Skeletal muscle satellite cell (primary cell): ENCODE results near the gene DGKK.

Experiments used
- H3K27me3 ChIP-seq: 2 replicates; pipeline ENCODE4 v1.7.0; 2013; ENCODE audit warnings: low read length; ENCODE audit not compliant: control insufficient read depth, insufficient read depth
- H3K36me3 ChIP-seq: 2 replicates; pipeline ENCODE4 v1.7.0; 2013; ENCODE audit warnings: mild to moderate bottlenecking, control low read depth, low read length; ENCODE audit not compliant: insufficient read depth
- H3K4me1 ChIP-seq: 2 replicates; pipeline ENCODE4 v1.7.0; 2013; ENCODE audit warnings: low read length; ENCODE audit not compliant: control insufficient read depth, insufficient read depth
- H3K4me2 ChIP-seq: 2 replicates; pipeline ENCODE4 v1.7.0; 2013; ENCODE audit warnings: mild to moderate bottlenecking, low read length
- H3K4me3 ChIP-seq: 2 replicates; pipeline ENCODE4 v1.7.0; 2013; ENCODE audit warnings: low read length
- H3K9ac ChIP-seq: 2 replicates; pipeline ENCODE4 v1.7.0; 2013; ENCODE audit warnings: mild to moderate bottlenecking, low read depth, low read length, moderate library complexity
- H3K9me3 ChIP-seq: replicated peaks from 2 replicates; pipeline ENCODE4 v1.7.0; 2013; ENCODE audit warnings: mild to moderate bottlenecking, control low read depth, low read length

The DGKK gene

GRCh38 chrX:50459615-50460014 lies 11.0 kb downstream of the DGKK start:
- no peak overlapping the region for H3K9ac ChIP-seq
- no peaks in the 10 kb centered on the region for H3K4me1 ChIP-seq
- no peaks in the 10 kb centered on the region for H3K9me3 ChIP-seq
- no peaks in the 10 kb centered on the region for H3K36me3 ChIP-seq
- peaks cover 23% of the 10 kb centered on the region for H3K27me3 ChIP-seq
- no peak overlapping the region for H3K4me3 ChIP-seq
- H3K4me2 ChIP-seq: no peak overlapping the region

- Histone ChIP-seq H3K27me3 (peaks cover 28% of the 10 kb centered on the region), H3K36me3 (no peaks in the 10 kb centered on the region)
These were observed 12.1 kb downstream of the DGKK start for GRCh38 chrX:50458483-50458882.

GRCh38 chrX:50456712-50457484 lies 13.7 kb downstream of the DGKK start:
- Histone ChIP-seq H3K27me3 (peaks cover 27% of the 10 kb centered on the region), H3K4me3 (no peak overlapping the region), H3K4me1 (no peaks in the 10 kb centered on the region), H3K9ac (no peak overlapping the region), H3K36me3 (no peaks in the 10 kb centered on the region), H3K4me2 (no peak overlapping the region), H3K9me3 (no peaks in the 10 kb centered on the region)

More at GRCh38 chrX:50458483-50458882, 12.1 kb downstream of the DGKK start:
- Histone ChIP-seq H3K4me3 (no peak overlapping the region), H3K4me1 (no peaks in the 10 kb centered on the region), H3K9ac (no peak overlapping the region), H3K4me2 (no peak overlapping the region), H3K9me3 (no peaks in the 10 kb centered on the region)

GRCh38 chrX:50452782-50453181 lies 17.8 kb downstream of the DGKK start:
- Histone ChIP-seq H3K36me3 (no peaks in the 10 kb centered on the region), H3K27me3 (peaks cover 23% of the 10 kb centered on the region), H3K4me3 (no peak overlapping the region), H3K9ac (no peak overlapping the region), H3K9me3 (no peaks in the 10 kb centered on the region), H3K4me2 (no peak overlapping the region), H3K4me1 (no peaks in the 10 kb centered on the region)

GRCh38 chrX:50450324-50450723 lies 20.3 kb downstream of the DGKK start:
- Histone ChIP-seq H3K4me3 (no peak overlapping the region), H3K36me3 (no peaks in the 10 kb centered on the region), H3K4me1 (no peaks in the 10 kb centered on the region), H3K27me3 (peaks cover 18% of the 10 kb centered on the region), H3K9me3 (no peaks in the 10 kb centered on the region), H3K4me2 (no peak overlapping the region), H3K9ac (no peak overlapping the region)

GRCh38 chrX:50448565-50448964 lies 22.1 kb downstream of the DGKK start:
- Histone ChIP-seq H3K4me2 (no peak overlapping the region), H3K4me1 (no peaks in the 10 kb centered on the region), H3K9me3 (no peaks in the 10 kb centered on the region), H3K9ac (no peak overlapping the region), H3K4me3 (no peak overlapping the region), H3K36me3 (no peaks in the 10 kb centered on the region), H3K27me3 (peaks cover 12% of the 10 kb centered on the region)

GRCh38 chrX:50447535-50447934 lies 23.1 kb downstream of the DGKK start:
- Histone ChIP-seq H3K9me3 (no peaks in the 10 kb centered on the region), H3K4me2 (no peak overlapping the region), H3K27me3 (peaks cover 12% of the 10 kb centered on the region), H3K36me3 (no peaks in the 10 kb centered on the region), H3K4me3 (no peak overlapping the region), H3K9ac (no peak overlapping the region), H3K4me1 (no peaks in the 10 kb centered on the region)

- Histone ChIP-seq H3K9me3 (no peaks in the 10 kb centered on the region), H3K36me3 (no peaks in the 10 kb centered on the region), H3K4me2 (no peak overlapping the region), H3K9ac (no peak overlapping the region), H3K4me3 (no peak overlapping the region), H3K4me1 (no peaks in the 10 kb centered on the region), H3K27me3 (peaks cover 12% of the 10 kb centered on the region)
These were observed 28.1 kb downstream of the DGKK start for GRCh38 chrX:50442426-50443116.

GRCh38 chrX:50436797-50437196 lies 33.8 kb downstream of the DGKK start:
- no peak overlapping the region for H3K4me2 ChIP-seq
- H3K36me3 ChIP-seq: no peaks in the 10 kb centered on the region
- no peak overlapping the region for H3K4me3 ChIP-seq

GRCh38 chrX:50432829-50433289 lies 37.8 kb downstream of the DGKK start:
- no peaks in the 10 kb centered on the region for H3K4me1 ChIP-seq
- H3K9ac ChIP-seq: no peak overlapping the region
- peaks cover 15% of the 10 kb centered on the region for H3K27me3 ChIP-seq
- H3K36me3 ChIP-seq: no peaks in the 10 kb centered on the region
- no peaks in the 10 kb centered on the region for H3K9me3 ChIP-seq
- no peak overlapping the region for H3K4me3 ChIP-seq
- H3K4me2 ChIP-seq: no peak overlapping the region

More at GRCh38 chrX:50436797-50437196, 33.8 kb downstream of the DGKK start:
- Histone ChIP-seq H3K4me1 (no peaks in the 10 kb centered on the region), H3K9me3 (no peaks in the 10 kb centered on the region), H3K27me3 (peaks cover 24% of the 10 kb centered on the region), H3K9ac (no peak overlapping the region)

- Histone ChIP-seq H3K9me3 (no peaks in the 10 kb centered on the region), H3K4me2 (no peak overlapping the region), H3K4me1 (no peaks in the 10 kb centered on the region), H3K4me3 (no peak overlapping the region), H3K9ac (no peak overlapping the region), H3K27me3 (peaks cover 10% of the 10 kb centered on the region), H3K36me3 (no peaks in the 10 kb centered on the region)
These were observed 39.0 kb downstream of the DGKK start for GRCh38 chrX:50431623-50432022.
